ENCODE data around the gene NDE1. TPM values are rescaled to one million over a fixed set of nuclear protein-coding genes. Genes with fewer than 3 reads are reported as not detected.

The NDE1 gene
- total and polyA plus RNA-seq, 9 of the 15 experiments (the other 6 are each of a cell fraction or from before 2014, with no cell fraction given) = 3.1 to 59.9 (median 30.0) TPM

- no peak for FAIRE-seq
- peaks cover 0 to 5% of the 10 kb centered on the region in 2 experiments; a peak in 2 of 5 replicates for H3K4me1 ChIP-seq (replicated peaks in 1 of 2; ENCODE audit: control insufficient read depth in 2 of 2, insufficient read depth in 2 of 2, low read length in 2 of 2)
- ATAC-seq = no peak
- H3K4me2 ChIP-seq (ENCODE audit: insufficient read depth, low read length) = no peak overlapping the region
- H3K4me3 ChIP-seq = no peak overlapping the region
- no peaks in the 10 kb centered on the region for H3K79me2 ChIP-seq (ENCODE audit: control insufficient read depth, insufficient read depth, low read length)
- DNase-seq (ENCODE audit: extremely low read depth in 1 of 4, low spot score in 3 of 4) = no peak
- H3K9me1 ChIP-seq (ENCODE audit: control insufficient read depth, insufficient read depth, low read length) = no peaks in the 10 kb centered on the region
- intact Hi-C loops (cut with micrococcal nuclease) (no loop called here), in situ Hi-C loops (cut with MboI) (loop anchor here (10.0 kb wide), 1 partner anchor 284 kb away; no protein-coding TSS in a partner anchor)
- H4K20me1 ChIP-seq (replicated peaks; ENCODE audit: control insufficient read depth, insufficient read depth, low read length) = no peaks in the 10 kb centered on the region
- no peak overlapping the region for H2AFZ ChIP-seq (ENCODE audit: low read depth, low read length)
- WGBS (ENCODE audit: insufficient coverage, low coverage, missing lambda C conversion rate) = 79% methylated on average over 7 of the region's 7 CpGs
- POLR2A ChIA-PET = interaction anchor here (0.8 to 1.0 kb wide), 2 partner anchors 10 to 11 kb away, joined by 3 to 4 read pairs; no protein-coding TSS in a partner anchor
- no peak overlapping the region for H3K27ac ChIP-seq (ENCODE audit: extremely low read depth, low read depth, low read length)
- H3K9ac ChIP-seq (ENCODE audit: insufficient read depth in 1 of 2, low read depth in 2 of 2, low read length in 2 of 2) = no peak overlapping the region
- H3K36me3 ChIP-seq (ENCODE audit: control insufficient read depth, insufficient read depth, low read length) = peaks cover 18% of the 10 kb centered on the region; the same call in 2 of the 3 replicates
- H3K27me3 ChIP-seq (ENCODE audit: control insufficient read depth in 2 of 2, insufficient read depth in 2 of 2, low read length in 2 of 2) = no peaks in the 10 kb centered on the region
- no peaks in the 10 kb centered on the region for H3K9me3 ChIP-seq (replicated peaks; ENCODE audit: control insufficient read depth, insufficient read depth, low read depth, low read length)
- CTCF ChIA-PET (ENCODE audit: low intra/inter-chr PET ratio) = no interaction called here
- BruUV-seq (replicated peaks) = no TSS peak
- no peak for TF ChIP-seq RBM14 (IDR thresholded peaks at IDR 0.05; ENCODE audit: borderline replicate concordance, insufficient read depth, low read depth, low read length)
- no peak for TF ChIP-seq YY1 (IDR thresholded peaks at IDR 0.05; ENCODE audit: borderline replicate concordance in 1 of 3, control insufficient read depth in 1 of 3, extremely low read depth in 1 of 3, insufficient read depth in 3 of 3, insufficient read length in 1 of 3, insufficient replicate concordance in 2 of 3, low read depth in 1 of 3, low read length in 2 of 3)
- TF ChIP-seq, protein P1, sequence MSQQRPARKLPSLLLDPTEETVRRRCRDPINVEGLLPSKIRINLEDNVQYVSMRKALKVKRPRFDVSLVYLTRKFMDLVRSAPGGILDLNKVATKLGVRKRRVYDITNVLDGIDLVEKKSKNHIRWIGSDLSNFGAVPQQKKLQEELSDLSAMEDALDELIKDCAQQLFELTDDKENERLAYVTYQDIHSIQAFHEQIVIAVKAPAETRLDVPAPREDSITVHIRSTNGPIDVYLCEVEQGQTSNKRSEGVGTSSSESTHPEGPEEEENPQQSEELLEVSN (IDR thresholded peaks at IDR 0.05; ENCODE audit: borderline replicate concordance in 1 of 2, extremely low read depth in 1 of 2, insufficient read depth in 1 of 2, insufficient read length in 1 of 2, low read depth in 1 of 2, low read length in 1 of 2, poor library complexity in 1 of 2, severe bottlenecking in 1 of 2) = no peak
- TF ChIP-seq, protein P2, sequence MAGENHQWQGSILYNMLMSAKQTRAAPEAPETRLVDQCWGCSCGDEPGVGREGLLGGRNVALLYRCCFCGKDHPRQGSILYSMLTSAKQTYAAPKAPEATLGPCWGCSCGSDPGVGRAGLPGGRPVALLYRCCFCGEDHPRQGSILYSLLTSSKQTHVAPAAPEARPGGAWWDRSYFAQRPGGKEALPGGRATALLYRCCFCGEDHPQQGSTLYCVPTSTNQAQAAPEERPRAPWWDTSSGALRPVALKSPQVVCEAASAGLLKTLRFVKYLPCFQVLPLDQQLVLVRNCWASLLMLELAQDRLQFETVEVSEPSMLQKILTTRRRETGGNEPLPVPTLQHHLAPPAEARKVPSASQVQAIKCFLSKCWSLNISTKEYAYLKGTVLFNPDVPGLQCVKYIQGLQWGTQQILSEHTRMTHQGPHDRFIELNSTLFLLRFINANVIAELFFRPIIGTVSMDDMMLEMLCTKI (IDR thresholded peaks at IDR 0.05; ENCODE audit: partially characterized antibody) = no peak
- no peak for TF ChIP-seq ZNF197 (CRISPR knock-in tag; IDR thresholded peaks at IDR 0.05; ENCODE audit: low read depth)
- no peak for TF ChIP-seq ZBTB1 (CRISPR knock-in tag; IDR thresholded peaks at IDR 0.05; ENCODE audit: borderline replicate concordance, low read depth)
- no peak for TF ChIP-seq STAT5B (CRISPR knock-in tag; IDR thresholded peaks at IDR 0.05)
- TF ChIP-seq, protein P3, sequence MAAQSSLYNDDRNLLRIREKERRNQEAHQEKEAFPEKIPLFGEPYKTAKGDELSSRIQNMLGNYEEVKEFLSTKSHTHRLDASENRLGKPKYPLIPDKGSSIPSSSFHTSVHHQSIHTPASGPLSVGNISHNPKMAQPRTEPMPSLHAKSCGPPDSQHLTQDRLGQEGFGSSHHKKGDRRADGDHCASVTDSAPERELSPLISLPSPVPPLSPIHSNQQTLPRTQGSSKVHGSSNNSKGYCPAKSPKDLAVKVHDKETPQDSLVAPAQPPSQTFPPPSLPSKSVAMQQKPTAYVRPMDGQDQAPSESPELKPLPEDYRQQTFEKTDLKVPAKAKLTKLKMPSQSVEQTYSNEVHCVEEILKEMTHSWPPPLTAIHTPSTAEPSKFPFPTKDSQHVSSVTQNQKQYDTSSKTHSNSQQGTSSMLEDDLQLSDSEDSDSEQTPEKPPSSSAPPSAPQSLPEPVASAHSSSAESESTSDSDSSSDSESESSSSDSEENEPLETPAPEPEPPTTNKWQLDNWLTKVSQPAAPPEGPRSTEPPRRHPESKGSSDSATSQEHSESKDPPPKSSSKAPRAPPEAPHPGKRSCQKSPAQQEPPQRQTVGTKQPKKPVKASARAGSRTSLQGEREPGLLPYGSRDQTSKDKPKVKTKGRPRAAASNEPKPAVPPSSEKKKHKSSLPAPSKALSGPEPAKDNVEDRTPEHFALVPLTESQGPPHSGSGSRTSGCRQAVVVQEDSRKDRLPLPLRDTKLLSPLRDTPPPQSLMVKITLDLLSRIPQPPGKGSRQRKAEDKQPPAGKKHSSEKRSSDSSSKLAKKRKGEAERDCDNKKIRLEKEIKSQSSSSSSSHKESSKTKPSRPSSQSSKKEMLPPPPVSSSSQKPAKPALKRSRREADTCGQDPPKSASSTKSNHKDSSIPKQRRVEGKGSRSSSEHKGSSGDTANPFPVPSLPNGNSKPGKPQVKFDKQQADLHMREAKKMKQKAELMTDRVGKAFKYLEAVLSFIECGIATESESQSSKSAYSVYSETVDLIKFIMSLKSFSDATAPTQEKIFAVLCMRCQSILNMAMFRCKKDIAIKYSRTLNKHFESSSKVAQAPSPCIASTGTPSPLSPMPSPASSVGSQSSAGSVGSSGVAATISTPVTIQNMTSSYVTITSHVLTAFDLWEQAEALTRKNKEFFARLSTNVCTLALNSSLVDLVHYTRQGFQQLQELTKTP (IDR thresholded peaks at IDR 0.05; ENCODE audit: low read depth in 1 of 2, partially characterized antibody in 2 of 2) = no peak
- no peak for TF ChIP-seq RBM25 (IDR thresholded peaks at IDR 0.05; ENCODE audit: low read depth, low read length, severe bottlenecking)
- no peak for TF ChIP-seq ZNF282 (CRISPR knock-in tag; IDR thresholded peaks at IDR 0.05)
- TF ChIP-seq CGGBP1 (CRISPR knock-in tag; IDR thresholded peaks at IDR 0.05) = no peak
- no peak for TF ChIP-seq TFAM (CRISPR knock-in tag; conservative IDR thresholded peaks at IDR 0.05)
- TF ChIP-seq SRF (CRISPR knock-in tag; IDR thresholded peaks at IDR 0.05) = no peak
- no peak for TF ChIP-seq HCFC1 (IDR thresholded peaks at IDR 0.05; ENCODE audit: low read depth, low read length)
These were observed 59.0 kb downstream of the NDE1 start for GRCh38 chr16:15708997-15709396.
